Naive B cell (primary cell): ENCODE data around the gene PROCR. TPM values are rescaled to one million over a fixed set of nuclear protein-coding genes. Genes with fewer than 3 reads are reported as not detected.
"Not testable (repeated sequence)": the region's sequence is repeated elsewhere in the genome, so short reads cannot be mapped to it uniquely, and the experiment has no call there.

Source experiments
- ATAC-seq, 2 donors: fragments of 150-1000 bp; cut with Tn5 transposase; 2 replicates each; pipeline ENCODE4 v1.10.0; 2021; ENCODE audit warnings: low read depth in 2 of 2, mild to moderate bottlenecking in 2 of 2, moderate library complexity in 2 of 2
- DNase-seq: peaks from one replicate; pipeline ENCODE4 v3.0.0; 2022
- H3K27ac Mint-ChIP-seq, 6 donors: one replicate each; pipeline ENCODE4 v1.8.0; 2020 to 2022; ENCODE audit warnings: mild to moderate bottlenecking in 6 of 6, mixed read lengths in 6 of 6, moderate library complexity in 5 of 6, inconsistent platforms in 2 of 6
- H3K27me3 Mint-ChIP-seq, 3 donors: one replicate each; pipeline ENCODE4 v1.8.0; 2021 to 2022; ENCODE audit warnings: mixed read lengths in 3 of 3, mild to moderate bottlenecking in 1 of 3
- H3K36me3 Mint-ChIP-seq, 2 donors: one replicate each; pipeline ENCODE4 v1.8.0; 2020 to 2022; ENCODE audit warnings: mixed read lengths in 2 of 2, inconsistent platforms in 1 of 2, mild to moderate bottlenecking in 1 of 2
- H3K4me1 Mint-ChIP-seq, 3 donors: one replicate each; pipeline ENCODE4 v1.8.0; 2020 to 2022; ENCODE audit warnings: mixed read lengths in 3 of 3, inconsistent platforms in 1 of 3, mild to moderate bottlenecking in 1 of 3, moderate library complexity in 1 of 3
- H3K4me3 Mint-ChIP-seq, 8 donors: one replicate each; pipeline ENCODE4 v1.8.0; 2020 to 2022; ENCODE audit warnings: mild to moderate bottlenecking in 8 of 8, mixed read lengths in 8 of 8, moderate library complexity in 8 of 8, inconsistent platforms in 2 of 8
- H3K9me3 Mint-ChIP-seq, 7 donors: one replicate each; pipeline ENCODE4 v1.8.0; 2020 to 2022; ENCODE audit warnings: mixed read lengths in 7 of 7, mild to moderate bottlenecking in 5 of 7, inconsistent platforms in 2 of 7, moderate library complexity in 1 of 7
- polyA plus RNA-seq, 6 donors: library from polyadenylated mRNA; unstranded; fragments of 300-500 nt; fragmentation: Illumina TruSeq; gene quantifications; one replicate each; pipeline ENCODE4 v1.2.3, GENCODE V29; 2021; ENCODE audit warnings: low read depth in 6 of 6

The PROCR gene
- polyA plus RNA-seq, 6 donors from 2014 or later = not detected

- H3K27me3 Mint-ChIP-seq = no peaks in the 10 kb centered on the region
These were observed 24.8 kb upstream of the PROCR start, which contains the start of gene EDEM2 for GRCh38 chr20:35146920-35147574. Gene EDEM2, minus strand, starts transcription at chr20:35147336. Its CDS starts 78 bp downstream, at chr20:35147258.

DNA sequence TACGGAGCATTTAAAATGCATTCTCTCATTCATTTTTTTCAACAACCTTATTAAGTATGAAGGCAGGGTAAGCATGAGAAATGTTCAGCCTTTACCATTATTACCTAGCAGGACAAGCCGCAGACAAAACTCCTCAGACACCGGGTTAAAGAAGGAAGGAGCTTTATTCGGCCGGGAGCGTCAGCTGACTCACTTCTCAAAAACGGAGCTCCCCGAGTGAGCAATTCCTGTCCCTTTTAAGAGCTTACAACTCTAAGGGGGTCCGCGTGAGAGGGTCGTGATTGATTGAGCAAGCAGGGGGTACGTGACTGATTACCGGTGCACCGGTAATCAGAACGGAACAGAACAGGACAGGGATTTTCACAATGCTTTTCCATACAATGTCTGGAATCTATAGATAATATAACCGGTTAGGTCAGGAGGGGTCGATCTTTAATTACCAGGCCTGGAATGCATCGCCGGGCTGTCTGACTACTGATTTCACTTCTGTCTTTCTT, 24.2 kb upstream of the PROCR start:
- Mint-ChIP-seq H3K27ac (peak overlapping the region; percentile 90 to 98 (median 96)), H3K4me3 (peak overlapping the region; percentile 88 to 99 (median 98)), H3K4me1 (peaks cover 30 to 51% (median 39%) of the 10 kb centered on the region in 3 donors)
- not testable (repeated sequence) for H3K9me3 Mint-ChIP-seq, H3K27me3 Mint-ChIP-seq, DNase-seq, H3K36me3 Mint-ChIP-seq
- ATAC-seq = peak; percentile 5 to 9

More at GRCh38 chr20:35146920-35147574, 24.8 kb upstream of the PROCR start, which contains the start of gene EDEM2:
- ATAC-seq (peak; percentile 64 to 70), DNase-seq (peak; percentile 89)
- Mint-ChIP-seq H3K4me3 (peak within 1 kb of the TSS; percentile 88 to 99 (median 98)), H3K9me3 (no peaks in the 10 kb centered on the region), H3K27ac (peak within 1 kb of the TSS; percentile 90 to 98 (median 96)), H3K4me1 (peaks cover 30 to 55% (median 39%) of the 10 kb centered on the region in 3 donors), H3K36me3 (peaks cover 0 to 2% of the 10 kb centered on the region in 2 donors)

DNA sequence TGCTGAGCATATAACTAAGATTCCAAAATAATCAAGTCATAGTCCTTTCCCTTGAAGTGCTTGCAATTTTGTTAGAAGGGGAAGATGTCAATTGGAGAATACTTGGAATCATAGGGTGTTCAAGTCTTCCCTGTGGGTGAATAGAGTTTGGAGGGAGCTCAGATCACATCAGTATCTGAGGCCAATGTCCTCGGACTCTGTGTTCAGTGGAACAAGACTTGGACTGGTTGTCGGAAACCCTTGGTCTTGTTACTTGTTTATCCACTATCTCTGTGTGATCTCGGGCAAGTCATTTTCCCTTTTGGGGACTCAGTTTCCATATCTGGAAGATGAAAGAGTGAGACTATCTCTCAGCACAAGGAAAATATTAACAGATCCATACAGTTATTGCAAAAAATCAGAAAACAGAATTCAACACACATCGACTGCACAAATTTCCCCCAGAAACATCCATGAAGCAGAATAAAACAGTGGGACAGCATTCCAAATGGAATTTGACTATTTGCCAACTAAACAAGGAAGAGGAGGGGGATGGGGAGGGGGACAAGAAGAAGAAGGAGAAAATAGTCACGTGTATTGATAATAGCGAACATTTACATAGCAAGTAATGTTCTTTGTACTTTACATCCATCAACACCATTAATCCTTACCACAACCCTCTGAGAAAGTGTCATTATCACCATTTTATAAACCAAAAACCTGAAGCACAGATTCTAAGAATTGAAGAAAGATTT, 20.9 kb upstream of the PROCR start:
- peaks cover 15 to 25% (median 25%) of the 10 kb centered on the region in 3 donors for H3K4me1 Mint-ChIP-seq
- H3K27ac Mint-ChIP-seq = peak overlapping the region in 1 of 6 donors; percentile 68
- no peak overlapping the region for H3K4me3 Mint-ChIP-seq
- H3K9me3 Mint-ChIP-seq = no peaks in the 10 kb centered on the region
- DNase-seq (no peak), ATAC-seq (no peak)
- H3K27me3 Mint-ChIP-seq = no peaks in the 10 kb centered on the region
- no peaks in the 10 kb centered on the region for H3K36me3 Mint-ChIP-seq

GRCh38 chr20:35151736-35152135, 20.1 kb upstream of the PROCR start:
- Mint-ChIP-seq H3K27ac (no peak overlapping the region), H3K4me3 (no peak overlapping the region), H3K36me3 (no peaks in the 10 kb centered on the region), H3K9me3 (no peaks in the 10 kb centered on the region), H3K4me1 (peaks cover 12 to 18% (median 17%) of the 10 kb centered on the region in 3 donors), H3K27me3 (no peaks in the 10 kb centered on the region)
- no peak for DNase-seq
- ATAC-seq = no peak

DNA sequence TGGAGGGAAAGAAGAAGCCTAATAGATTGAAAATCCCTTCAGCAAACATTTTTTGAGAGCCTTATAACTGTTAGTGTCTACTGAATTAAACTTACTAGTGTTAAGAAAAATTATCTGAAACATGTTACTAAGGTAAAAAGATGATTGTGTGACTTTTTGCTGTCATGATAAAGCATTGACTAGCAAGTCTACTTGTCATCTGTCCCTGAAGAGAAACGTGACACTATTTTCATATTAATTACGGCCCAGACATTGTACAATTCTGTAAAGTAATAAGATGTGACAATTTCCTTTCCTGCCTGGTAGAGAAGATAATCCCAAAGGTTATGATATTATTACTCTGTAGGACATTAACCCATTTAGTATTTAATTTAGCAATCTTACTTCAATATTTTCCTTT, 15.9 kb upstream of the PROCR start:
- no peaks in the 10 kb centered on the region for H3K36me3 Mint-ChIP-seq
- H3K4me3 Mint-ChIP-seq = no peak overlapping the region
- H3K9me3 Mint-ChIP-seq = no peaks in the 10 kb centered on the region
- no peak overlapping the region for H3K27ac Mint-ChIP-seq
- DNase-seq = no peak
- no peak for ATAC-seq
- no peaks in the 10 kb centered on the region for H3K4me1 Mint-ChIP-seq
- no peaks in the 10 kb centered on the region for H3K27me3 Mint-ChIP-seq

- no peaks in the 10 kb centered on the region for H3K36me3 Mint-ChIP-seq
- H3K9me3 Mint-ChIP-seq = no peaks in the 10 kb centered on the region
- ATAC-seq = no peak
- no peak overlapping the region for H3K27ac Mint-ChIP-seq
- H3K4me3 Mint-ChIP-seq = no peak overlapping the region
- peaks cover 0 to 4% (median 0%) of the 10 kb centered on the region in 3 donors for H3K4me1 Mint-ChIP-seq
- DNase-seq = no peak
- no peaks in the 10 kb centered on the region for H3K27me3 Mint-ChIP-seq
These were observed 14.9 kb upstream of the PROCR start for GRCh38 chr20:35156978-35157377.

GRCh38 chr20:35160341-35160740, 11.5 kb upstream of the PROCR start:
- H3K4me3 Mint-ChIP-seq, DNase-seq, H3K27me3 Mint-ChIP-seq, H3K4me1 Mint-ChIP-seq, H3K9me3 Mint-ChIP-seq, ATAC-seq, H3K36me3 Mint-ChIP-seq: not testable (repeated sequence)
- H3K27ac Mint-ChIP-seq = peak overlapping the region in 1 of 6 donors; percentile 89

DNA sequence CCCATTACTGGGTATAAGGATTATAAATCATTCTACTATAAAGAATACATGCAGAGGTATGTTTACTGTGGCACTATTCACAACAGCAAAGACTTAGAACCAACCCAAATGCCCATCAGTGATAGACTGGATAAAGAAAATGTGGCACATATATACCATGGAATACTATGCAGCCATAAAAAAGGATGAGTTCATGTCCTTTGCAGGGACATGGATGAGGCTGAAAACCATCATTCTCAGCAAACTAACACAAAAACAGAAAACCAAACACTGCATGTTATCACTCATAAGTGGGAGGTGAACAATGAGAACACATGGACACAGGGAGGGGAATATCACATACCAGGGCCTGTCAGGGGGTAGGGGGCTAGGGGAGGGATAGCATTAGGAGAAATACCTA, 7.3 kb upstream of the PROCR start:
- H3K36me3 Mint-ChIP-seq, H3K9me3 Mint-ChIP-seq, DNase-seq, H3K4me1 Mint-ChIP-seq, H3K4me3 Mint-ChIP-seq, ATAC-seq, H3K27me3 Mint-ChIP-seq, H3K27ac Mint-ChIP-seq: not testable (repeated sequence)

- DNase-seq = no peak
- no peak overlapping the region for H3K4me3 Mint-ChIP-seq
- H3K4me1 Mint-ChIP-seq = peaks cover 0 to 4% (median 0%) of the 10 kb centered on the region in 3 donors
- peaks cover 0 to 6% (median 2%) of the 10 kb centered on the region in 7 donors for H3K9me3 Mint-ChIP-seq
- H3K27ac Mint-ChIP-seq = peak overlapping the region in 1 of 6 donors; percentile 82
- no peaks in the 10 kb centered on the region for H3K27me3 Mint-ChIP-seq
- H3K36me3 Mint-ChIP-seq = no peaks in the 10 kb centered on the region
- no peak for ATAC-seq
These were observed 6.4 kb upstream of the PROCR start for GRCh38 chr20:35165221-35166185.

DNA sequence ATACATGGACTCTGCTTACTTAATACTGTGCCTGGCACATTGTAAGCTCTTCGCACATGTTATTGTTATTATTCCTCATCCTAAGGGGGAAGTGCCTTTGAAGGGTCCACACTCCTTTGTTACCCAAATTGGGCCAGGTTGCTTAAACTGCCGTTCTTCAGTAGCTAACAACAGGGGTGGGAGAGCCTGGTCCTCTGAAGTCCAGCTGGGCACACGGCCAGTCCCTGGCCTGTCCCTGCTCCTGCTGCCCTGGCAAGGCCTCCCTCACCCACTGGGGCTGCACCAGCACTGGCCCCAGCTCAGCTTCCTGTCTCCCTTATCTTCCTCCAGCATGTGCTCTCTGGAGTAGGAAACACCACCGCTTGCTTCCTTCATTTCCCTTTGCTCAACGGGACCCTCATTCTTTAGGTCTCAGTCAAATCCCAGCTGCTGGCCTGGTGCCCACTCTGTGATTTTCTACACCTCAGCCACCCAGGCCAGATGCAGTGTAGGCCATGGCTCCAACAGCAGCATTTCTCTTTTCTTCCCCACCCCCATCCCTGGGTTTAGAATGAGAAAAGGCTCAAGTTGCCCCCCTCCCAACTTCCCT, 5.5 kb upstream of the PROCR start:
- Mint-ChIP-seq H3K27me3 (no peaks in the 10 kb centered on the region), H3K36me3 (no peaks in the 10 kb centered on the region), H3K4me3 (no peak overlapping the region), H3K27ac (no peak overlapping the region), H3K4me1 (peaks cover 0 to 10% (median under 1%) of the 10 kb centered on the region in 3 donors), H3K9me3 (peaks cover 0 to 6% (median 2%) of the 10 kb centered on the region in 7 donors)
- DNase-seq (no peak), ATAC-seq (no peak)

DNA sequence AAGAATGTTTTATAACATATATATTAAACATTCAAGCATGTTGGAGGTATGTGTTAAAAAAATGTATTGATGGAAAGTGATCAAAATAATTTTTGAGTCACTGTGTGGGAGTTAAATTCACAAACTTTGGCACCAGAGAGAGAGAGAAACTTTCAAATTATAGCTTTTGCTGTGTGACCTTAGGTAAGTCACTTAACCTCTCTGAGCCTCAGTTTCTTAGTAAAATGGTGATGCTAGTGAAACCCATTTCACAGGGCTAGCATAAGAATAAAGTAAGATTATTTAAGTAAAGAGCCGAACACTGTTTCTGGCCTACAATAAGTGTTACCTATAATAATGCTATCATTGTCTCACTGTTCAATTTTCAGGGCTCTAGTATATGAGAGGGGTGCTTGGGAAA, 4.1 kb upstream of the PROCR start:
- Mint-ChIP-seq H3K27me3 (no peaks in the 10 kb centered on the region), H3K4me3 (no peak overlapping the region), H3K4me1 (peaks cover 12 to 19% (median 12%) of the 10 kb centered on the region in 3 donors), H3K36me3 (no peaks in the 10 kb centered on the region), H3K27ac (peak overlapping the region in 2 of 6 donors; percentile 44 to 76), H3K9me3 (peaks cover 0 to 6% (median 2%) of the 10 kb centered on the region in 7 donors)
- no peak for ATAC-seq
- DNase-seq = no peak

- ATAC-seq, DNase-seq, H3K4me3 Mint-ChIP-seq, H3K36me3 Mint-ChIP-seq, H3K9me3 Mint-ChIP-seq, H3K27me3 Mint-ChIP-seq: not testable (repeated sequence)
- peaks cover 12 to 19% (median 12%) of the 10 kb centered on the region in 3 donors for H3K4me1 Mint-ChIP-seq
- H3K27ac Mint-ChIP-seq = peak overlapping the region in 1 of 6 donors; percentile 26
These were observed 3.0 kb upstream of the PROCR start for GRCh38 chr20:35168701-35169409.
